T-helper 1 cell treated with Interleukin-12 subunit alpha and Interleukin-12 subunit beta and Interleukin-4 antibody, amounts not matched to agents 30 μg/mL and 1 μg/mL, for 36 hours (primary cell): ENCODE results near the gene DISC1.
"Not testable (repeated sequence)": the region's sequence is repeated elsewhere in the genome, so short reads cannot be mapped to it uniquely, and the experiment has no call there.

Experiments
- H3K27ac Mint-ChIP-seq: one replicate; pipeline ENCODE4 v1.8.0; 2021; ENCODE audit warnings: mild to moderate bottlenecking, mixed read lengths
- H3K27me3 Mint-ChIP-seq: one replicate; pipeline ENCODE4 v1.8.0; 2021; ENCODE audit warnings: low read depth, mixed read lengths
- H3K36me3 Mint-ChIP-seq: one replicate; pipeline ENCODE4 v1.8.0; 2021; ENCODE audit warnings: low read depth, mixed read lengths
- H3K4me1 Mint-ChIP-seq: one replicate; pipeline ENCODE4 v1.8.0; 2021; ENCODE audit warnings: low read depth, mixed read lengths
- H3K4me3 Mint-ChIP-seq: one replicate; pipeline ENCODE4 v1.8.0; 2021; ENCODE audit warnings: mild to moderate bottlenecking, moderate library complexity, mixed read lengths
- H3K9me3 Mint-ChIP-seq: one replicate; pipeline ENCODE4 v1.8.0; 2021; ENCODE audit warnings: mixed read lengths

Gene DISC1

DNA sequence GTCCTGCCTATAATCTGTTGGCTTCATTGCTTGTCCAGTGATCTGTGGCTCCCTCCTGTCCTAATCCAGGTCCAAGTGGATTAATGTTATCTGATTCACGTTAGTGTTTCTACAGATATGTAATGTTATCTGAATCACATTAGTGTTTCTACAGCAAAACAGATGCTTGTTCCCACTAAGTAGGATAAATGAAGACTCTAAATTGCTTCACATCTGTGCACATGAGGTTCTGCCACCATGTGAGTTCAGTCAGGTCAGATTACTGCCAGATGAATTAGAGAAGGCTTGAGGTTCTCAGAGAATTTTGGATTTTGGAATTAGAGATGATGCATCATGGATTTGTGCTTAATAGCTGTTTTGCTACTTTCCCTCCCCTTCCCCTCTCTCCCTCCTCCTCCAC lies 13.2 kb downstream of the DISC1 start:
- H3K4me1 Mint-ChIP-seq = peaks cover 2% of the 10 kb centered on the region
- no peak overlapping the region for H3K27ac Mint-ChIP-seq
- no peaks in the 10 kb centered on the region for H3K9me3 Mint-ChIP-seq
- H3K36me3 Mint-ChIP-seq = peaks cover 15% of the 10 kb centered on the region
- no peaks in the 10 kb centered on the region for H3K27me3 Mint-ChIP-seq
- no peak overlapping the region for H3K4me3 Mint-ChIP-seq

DNA sequence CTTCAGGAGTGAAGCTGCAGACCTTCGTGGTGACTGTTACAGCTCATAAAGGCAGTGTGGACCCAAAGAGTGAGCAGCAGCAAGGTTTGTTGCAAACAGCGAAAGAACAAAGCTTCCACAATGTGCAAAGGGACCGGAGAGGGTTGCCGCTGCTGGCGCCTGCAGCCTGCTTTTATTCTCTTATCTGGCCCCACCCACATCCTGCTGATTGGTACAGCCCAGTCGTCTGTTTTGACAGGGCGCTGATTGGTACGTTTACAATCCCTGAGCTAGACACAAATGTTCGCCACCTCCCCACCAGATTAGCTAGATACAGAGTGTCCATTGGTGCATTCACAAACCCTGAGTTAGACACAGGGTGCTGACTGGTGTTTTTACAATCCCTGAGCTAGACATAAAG lies 14.9 kb downstream of the DISC1 start:
- not testable (repeated sequence) for H3K4me1 Mint-ChIP-seq, H3K27ac Mint-ChIP-seq, H3K27me3 Mint-ChIP-seq, H3K9me3 Mint-ChIP-seq, H3K4me3 Mint-ChIP-seq
- peaks cover 17% of the 10 kb centered on the region for H3K36me3 Mint-ChIP-seq

DNA sequence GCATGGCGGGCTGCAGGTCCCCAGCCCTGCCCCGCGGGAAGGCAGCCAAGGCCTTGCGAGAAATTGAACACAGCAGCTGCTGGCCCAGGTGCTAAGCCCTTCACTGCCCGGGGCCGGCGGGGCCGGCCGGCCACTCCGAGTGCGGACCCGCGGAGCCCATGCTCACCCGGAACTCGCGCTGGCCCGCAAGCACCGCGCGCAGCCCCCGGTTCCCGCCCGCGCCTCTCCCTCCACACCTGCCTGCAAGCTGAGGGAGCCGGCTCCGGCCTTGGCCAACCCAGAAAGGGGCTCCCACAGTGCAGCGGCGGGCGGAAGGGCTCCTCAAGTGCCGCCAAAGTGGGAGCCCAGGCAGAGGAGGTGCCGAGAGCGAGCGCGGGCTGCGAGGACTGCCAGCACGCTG lies 15.5 kb downstream of the DISC1 start:
- H3K27ac Mint-ChIP-seq, H3K27me3 Mint-ChIP-seq, H3K4me3 Mint-ChIP-seq, H3K4me1 Mint-ChIP-seq: not testable (repeated sequence)
- H3K9me3 Mint-ChIP-seq = peaks cover 13% of the 10 kb centered on the region
- H3K36me3 Mint-ChIP-seq = peaks cover 20% of the 10 kb centered on the region

DNA sequence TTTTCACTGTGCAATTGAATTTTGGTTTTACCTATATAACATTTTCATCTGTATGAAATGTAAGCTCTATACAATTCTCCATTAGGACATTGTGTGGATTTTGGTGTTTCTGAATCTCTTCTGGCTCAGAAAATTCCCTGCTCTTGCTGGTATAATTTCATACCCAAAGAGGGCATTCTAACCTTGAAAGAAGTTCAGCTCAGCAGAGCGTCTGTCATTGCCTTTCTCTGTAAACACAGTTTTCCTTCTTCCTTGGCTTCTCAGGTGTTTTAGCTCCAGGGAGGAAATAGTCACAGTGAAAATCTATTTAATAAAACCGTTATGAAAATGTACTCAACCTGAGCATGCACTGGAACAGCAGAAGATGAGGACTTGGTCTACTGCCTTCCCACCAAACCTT lies 16.0 kb downstream of the DISC1 start:
- H3K27ac Mint-ChIP-seq = no peak overlapping the region
- H3K9me3 Mint-ChIP-seq = peaks cover 17% of the 10 kb centered on the region
- no peak overlapping the region for H3K4me3 Mint-ChIP-seq
- no peaks in the 10 kb centered on the region for H3K27me3 Mint-ChIP-seq
- H3K36me3 Mint-ChIP-seq = peaks cover 17% of the 10 kb centered on the region
- peaks cover 2% of the 10 kb centered on the region for H3K4me1 Mint-ChIP-seq

DNA sequence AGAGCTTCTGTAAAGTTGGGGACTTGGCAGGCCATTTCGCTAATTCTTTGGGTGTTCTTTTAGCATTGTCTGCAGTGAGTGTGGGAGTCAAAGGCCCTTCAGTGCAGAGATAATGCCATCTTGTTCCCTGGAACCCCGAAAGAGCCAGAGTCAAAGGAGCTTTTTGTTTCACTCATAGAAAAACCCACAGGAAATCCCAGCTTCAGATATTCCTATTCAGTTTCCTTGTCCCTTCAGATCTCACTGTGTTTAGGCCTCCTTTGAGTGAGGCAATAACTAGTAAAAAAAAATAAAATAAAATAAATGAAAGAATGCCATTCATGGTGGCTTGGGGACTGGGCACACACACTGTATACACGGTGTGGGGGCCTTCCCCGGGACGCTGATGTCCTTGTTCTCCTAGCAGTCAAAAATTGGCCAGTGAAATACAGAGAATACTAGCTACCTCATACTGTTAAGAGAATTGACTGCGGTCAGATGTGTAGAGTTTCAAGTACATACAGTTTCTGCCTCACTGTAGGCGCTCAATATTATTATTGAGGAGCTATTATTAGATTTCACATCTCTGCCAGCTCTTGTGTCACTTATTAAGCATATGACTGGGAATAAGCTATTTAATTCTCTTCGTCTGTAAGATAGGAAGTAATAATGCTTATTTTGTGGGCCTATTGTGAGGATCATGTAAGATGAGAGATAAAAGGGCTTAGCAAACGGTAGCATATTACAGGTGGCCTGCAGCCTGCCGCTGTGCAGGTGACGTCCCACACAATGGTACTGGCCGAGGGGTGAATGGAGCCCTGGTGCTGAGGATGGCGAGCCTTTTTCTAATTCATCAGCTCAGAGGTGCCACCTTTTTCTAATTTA lies 16.7 kb downstream of the DISC1 start:
- Mint-ChIP-seq H3K27ac (no peak overlapping the region), H3K36me3 (peaks cover 20% of the 10 kb centered on the region), H3K4me3 (no peak overlapping the region), H3K27me3 (no peaks in the 10 kb centered on the region), H3K9me3 (peaks cover 23% of the 10 kb centered on the region), H3K4me1 (no peaks in the 10 kb centered on the region)

DNA sequence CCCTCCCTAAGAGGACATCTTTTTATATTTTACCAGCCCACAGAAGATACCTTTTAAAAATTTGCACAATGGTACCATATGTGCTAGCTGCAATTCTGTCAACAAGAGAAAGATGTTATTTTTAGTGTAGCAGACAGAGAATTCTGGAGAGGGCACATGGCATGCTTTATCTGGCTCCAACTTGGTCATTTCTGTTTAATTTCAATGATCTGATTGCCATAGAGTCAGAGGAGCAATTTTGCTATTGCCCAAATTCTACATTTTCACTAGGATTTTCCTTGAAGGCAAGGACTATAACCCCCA lies 17.3 kb downstream of the DISC1 start:
- Mint-ChIP-seq H3K27me3 (peaks cover under 1% of the 10 kb centered on the region), H3K9me3 (peaks cover 27% of the 10 kb centered on the region), H3K27ac (no peak overlapping the region), H3K4me3 (no peak overlapping the region), H3K4me1 (no peaks in the 10 kb centered on the region), H3K36me3 (peaks cover 20% of the 10 kb centered on the region)

DNA sequence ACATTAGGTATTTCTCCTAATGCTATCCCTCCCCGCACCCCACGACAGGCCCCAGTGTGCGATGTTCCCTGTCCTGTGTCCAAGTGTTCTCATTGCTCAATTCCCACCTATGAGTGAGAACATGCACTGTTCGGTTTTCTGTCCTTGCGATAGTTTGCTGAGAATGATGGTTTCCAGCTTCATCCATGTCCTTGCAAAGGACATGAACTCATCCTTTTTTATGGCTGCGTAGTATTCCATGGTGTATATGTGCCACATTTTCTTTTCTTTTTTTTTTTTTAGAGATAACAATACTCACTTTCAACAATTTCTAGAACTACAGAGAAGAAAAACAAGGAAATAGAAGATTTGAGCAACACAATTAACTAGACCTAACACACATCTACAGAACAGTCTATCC lies 19.0 kb downstream of the DISC1 start:
- H3K4me1 Mint-ChIP-seq, H3K27me3 Mint-ChIP-seq, H3K4me3 Mint-ChIP-seq, H3K27ac Mint-ChIP-seq: not testable (repeated sequence)
- Mint-ChIP-seq H3K9me3 (peaks cover 32% of the 10 kb centered on the region), H3K36me3 (peaks cover 27% of the 10 kb centered on the region)

DNA sequence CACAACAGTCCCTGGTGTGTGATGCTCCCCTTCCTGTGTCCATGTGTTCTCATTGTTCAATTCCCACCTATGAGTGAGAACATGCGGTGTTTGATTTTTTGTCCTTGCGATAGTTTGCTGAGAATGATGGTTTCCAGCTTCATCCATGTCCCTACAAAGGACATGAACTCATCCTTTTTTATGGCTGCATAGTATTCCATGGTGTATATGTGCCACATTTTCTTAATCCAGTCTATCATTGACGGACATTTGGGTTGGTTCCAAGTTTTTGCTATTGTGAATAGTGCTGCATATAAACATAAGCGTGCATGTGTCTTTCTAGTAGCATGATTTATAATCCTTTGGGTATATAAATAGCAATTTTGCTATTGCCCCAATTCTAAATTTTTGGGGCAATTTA lies 19.6 kb downstream of the DISC1 start:
- peaks cover 12% of the 10 kb centered on the region for H3K4me1 Mint-ChIP-seq
- H3K36me3 Mint-ChIP-seq = peaks cover 23% of the 10 kb centered on the region

DNA sequence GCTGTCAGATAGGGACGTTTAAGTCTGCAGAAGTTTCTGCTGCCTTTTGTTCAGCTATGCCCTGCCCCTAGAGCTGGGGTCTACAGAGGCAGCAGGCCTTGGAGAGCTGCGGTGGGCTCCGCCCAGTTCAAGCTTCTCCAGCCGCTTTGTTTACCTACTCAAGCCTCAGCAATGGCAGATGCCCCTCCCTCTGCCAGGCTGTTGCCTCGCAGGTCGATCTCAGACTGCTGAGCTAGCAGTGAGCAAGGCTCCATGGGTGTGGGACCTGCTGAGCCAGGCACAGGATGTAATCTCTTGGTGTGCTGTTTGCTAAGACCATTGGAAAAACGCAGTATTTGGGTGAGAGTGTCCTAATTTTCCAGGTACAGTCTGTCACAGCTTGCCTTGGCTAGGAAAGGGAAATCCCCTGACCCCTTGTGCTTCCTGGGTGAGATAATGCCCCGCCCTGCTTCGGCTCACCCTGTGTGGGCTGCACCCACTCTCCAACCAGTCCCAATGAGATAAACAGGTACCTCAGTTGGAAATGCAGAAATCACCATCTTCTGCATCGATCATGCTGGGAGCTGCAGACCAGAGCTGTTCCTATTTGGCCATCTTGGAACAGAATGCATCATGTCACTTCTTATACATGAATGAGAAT lies 25.2 kb downstream of the DISC1 start:
- H3K27me3 Mint-ChIP-seq, H3K27ac Mint-ChIP-seq: not testable (repeated sequence)
- Mint-ChIP-seq H3K9me3 (peaks cover 27% of the 10 kb centered on the region), H3K36me3 (peaks cover 18% of the 10 kb centered on the region), H3K4me1 (peaks cover 29% of the 10 kb centered on the region), H3K4me3 (peak overlapping the region; percentile 19)

More for the DNA sequence above, 19.6 kb downstream of the DISC1 start:
- H3K9me3 Mint-ChIP-seq = peaks cover 32% of the 10 kb centered on the region
- H3K27ac Mint-ChIP-seq, H3K27me3 Mint-ChIP-seq, H3K4me3 Mint-ChIP-seq: not testable (repeated sequence)

DNA sequence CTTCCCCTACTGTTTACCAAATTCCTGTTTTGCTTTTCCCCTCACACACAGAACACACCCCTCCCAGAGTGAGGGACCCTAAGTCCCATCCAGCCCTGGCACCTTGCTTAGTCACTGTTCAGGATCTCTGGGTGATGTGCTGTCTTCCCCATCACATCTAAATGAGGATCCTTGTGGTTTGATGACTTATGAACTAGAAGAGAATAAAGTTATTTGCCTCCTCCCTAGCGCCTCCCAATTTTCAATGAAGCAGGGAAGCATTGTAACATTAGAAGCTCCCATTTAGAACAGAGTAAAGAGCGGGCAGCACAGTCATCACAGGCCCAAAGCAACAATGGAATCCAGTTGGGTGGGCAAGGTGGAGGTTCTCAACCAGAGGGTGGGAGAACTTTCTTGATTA lies 27.0 kb downstream of the DISC1 start:
- H3K4me1 Mint-ChIP-seq = peaks cover 33% of the 10 kb centered on the region

DNA sequence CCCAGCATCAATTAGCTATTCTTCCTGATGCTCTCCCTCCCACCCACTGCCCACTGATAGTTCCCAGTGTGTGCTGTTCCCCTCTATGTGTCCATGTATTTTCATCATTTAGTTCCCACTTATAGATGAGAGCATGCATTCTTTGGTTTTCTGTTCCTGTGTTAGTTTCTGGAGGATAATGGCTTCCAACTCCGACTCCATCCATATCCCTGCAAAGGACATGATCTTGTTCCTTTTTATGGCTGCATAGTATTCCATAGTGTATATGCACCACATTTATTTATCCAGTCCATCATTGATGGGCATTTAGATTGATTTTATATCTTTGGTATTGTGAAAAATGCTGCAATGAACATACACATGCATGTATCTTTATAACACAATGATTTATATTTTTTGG lies 30.2 kb downstream of the DISC1 start:
- H3K36me3 Mint-ChIP-seq = peaks cover 14% of the 10 kb centered on the region
- H3K4me1 Mint-ChIP-seq = peaks cover 23% of the 10 kb centered on the region

More for the DNA sequence above, 27.0 kb downstream of the DISC1 start:
- peaks cover 32% of the 10 kb centered on the region for H3K9me3 Mint-ChIP-seq
- H3K4me3 Mint-ChIP-seq = no peak overlapping the region
- H3K27ac Mint-ChIP-seq = no peak overlapping the region
- H3K36me3 Mint-ChIP-seq = peaks cover 10% of the 10 kb centered on the region
- H3K27me3 Mint-ChIP-seq = peaks cover 10% of the 10 kb centered on the region

DNA sequence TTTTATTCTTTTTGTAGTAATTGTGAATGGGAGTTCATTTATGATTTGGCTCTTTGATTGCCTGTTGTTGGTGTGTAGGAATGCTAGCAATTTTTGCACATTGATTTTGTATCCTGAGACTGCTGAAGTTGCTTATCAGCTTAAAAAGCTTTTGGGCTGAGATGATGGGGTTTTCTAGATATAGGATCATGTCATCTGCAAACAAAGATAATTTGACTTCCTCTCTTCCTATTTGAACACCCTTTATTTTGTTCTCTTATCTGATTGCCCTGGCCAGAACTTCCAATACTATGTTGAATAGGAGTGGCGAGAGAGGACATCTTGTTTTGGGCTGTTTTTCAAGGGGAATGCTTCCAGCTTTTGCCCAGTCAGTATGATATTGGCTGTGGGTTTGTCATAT lies 31.6 kb downstream of the DISC1 start:
- Mint-ChIP-seq H3K9me3 (peaks cover 45% of the 10 kb centered on the region), H3K4me1 (peaks cover 23% of the 10 kb centered on the region), H3K36me3 (peaks cover 19% of the 10 kb centered on the region)
- H3K4me3 Mint-ChIP-seq, H3K27ac Mint-ChIP-seq, H3K27me3 Mint-ChIP-seq: not testable (repeated sequence)

More for the DNA sequence above, 30.2 kb downstream of the DISC1 start:
- Mint-ChIP-seq H3K27ac (peak overlapping the region; percentile 9), H3K4me3 (no peak overlapping the region), H3K9me3 (peaks cover 43% of the 10 kb centered on the region), H3K27me3 (peaks cover 5% of the 10 kb centered on the region)

DNA sequence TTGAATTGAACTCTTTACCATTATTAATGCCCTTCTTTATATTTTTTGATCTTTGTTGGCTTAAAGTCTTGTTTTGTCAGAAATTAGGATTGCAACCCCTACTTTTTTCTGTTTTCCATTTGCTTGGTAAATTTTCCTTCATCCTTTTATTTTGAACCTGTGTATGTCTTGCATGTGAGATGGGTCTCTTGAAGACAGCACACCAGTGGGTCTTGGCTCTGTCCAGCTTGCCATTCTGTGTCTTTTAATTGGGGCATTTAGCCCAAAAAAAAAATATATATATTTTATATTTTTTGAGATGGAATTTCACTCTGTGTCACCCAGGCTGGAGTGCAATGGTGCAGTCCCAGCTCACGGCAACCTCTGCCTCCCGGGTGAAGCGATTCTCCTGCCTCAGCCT lies 33.6 kb downstream of the DISC1 start:
- Mint-ChIP-seq H3K4me3 (no peak overlapping the region), H3K4me1 (peaks cover 22% of the 10 kb centered on the region), H3K27ac (no peak overlapping the region), H3K27me3 (peaks cover 5% of the 10 kb centered on the region), H3K36me3 (peaks cover 17% of the 10 kb centered on the region), H3K9me3 (peaks cover 45% of the 10 kb centered on the region)

DNA sequence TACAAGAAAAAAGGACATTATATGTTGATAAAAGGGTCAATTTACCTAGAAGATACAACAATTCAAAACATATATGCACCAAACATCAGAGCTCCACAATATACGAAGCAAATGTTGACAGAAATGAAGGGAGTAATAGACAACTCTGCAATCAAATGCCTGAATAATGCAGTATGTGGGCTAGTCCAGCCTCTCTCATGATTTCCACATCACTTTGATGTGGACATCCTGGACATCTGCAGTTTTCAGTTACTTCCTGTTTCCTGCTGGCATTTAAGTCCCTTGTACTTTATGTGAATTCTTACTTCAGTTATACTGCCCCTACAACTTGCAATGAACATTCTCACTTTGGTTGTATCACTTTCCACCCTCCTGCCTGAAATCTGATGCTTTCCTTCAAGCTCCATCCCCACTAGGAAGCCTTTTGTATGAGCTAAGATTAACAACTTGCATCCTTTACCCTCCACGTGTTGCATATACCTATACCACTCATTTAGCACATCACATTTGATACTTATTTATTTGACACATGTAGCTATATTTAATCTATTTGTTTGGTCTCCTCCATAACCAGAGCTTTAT lies 36.7 kb downstream of the DISC1 start:
- Mint-ChIP-seq H3K27ac (no peak overlapping the region), H3K4me1 (peaks cover 19% of the 10 kb centered on the region), H3K36me3 (peaks cover 16% of the 10 kb centered on the region)

DNA sequence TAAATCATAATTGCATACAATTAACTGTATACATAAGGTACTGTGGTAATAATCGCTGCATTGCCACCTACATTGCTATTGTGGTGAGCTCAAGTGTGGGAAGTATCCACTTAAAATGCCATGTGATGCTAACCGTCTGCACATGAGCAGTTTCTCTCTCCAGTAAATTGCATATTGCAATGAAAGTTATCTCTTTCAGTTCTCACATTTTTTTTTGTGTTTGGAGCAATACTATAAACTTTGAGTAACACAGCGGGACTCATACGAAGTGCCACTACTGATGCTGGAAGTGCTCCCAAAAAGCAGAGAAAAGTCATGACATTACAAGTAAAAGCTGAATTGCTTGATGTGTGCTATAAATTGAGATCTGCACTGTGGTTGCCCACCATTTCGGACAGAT lies 38.5 kb downstream of the DISC1 start:
- Mint-ChIP-seq H3K9me3 (peaks cover 36% of the 10 kb centered on the region), H3K4me3 (no peak overlapping the region), H3K4me1 (peaks cover 18% of the 10 kb centered on the region), H3K27me3 (no peaks in the 10 kb centered on the region), H3K27ac (no peak overlapping the region), H3K36me3 (peaks cover 20% of the 10 kb centered on the region)

More for the DNA sequence above, 36.7 kb downstream of the DISC1 start:
- H3K27me3 Mint-ChIP-seq = no peaks in the 10 kb centered on the region
- no peak overlapping the region for H3K4me3 Mint-ChIP-seq
- peaks cover 30% of the 10 kb centered on the region for H3K9me3 Mint-ChIP-seq
